Fibroblast of lung (primary cell): ENCODE measurements around the gene CADPS. TPM values are rescaled to one million over a fixed set of nuclear protein-coding genes. Genes with fewer than 3 reads are reported as not detected.
A peak's percentile ranks its signal among the peaks of the same experiment; 100 is the strongest.

Experiments
- DNase-seq, 2 donors: peaks; one replicate each; pipeline versions ENCODE4 v3.0.0 to v3.0.0-alpha.2; 2010; ENCODE audit warnings: low read depth in 2 of 2
- H2AFZ ChIP-seq: 2 replicates; pipeline ENCODE4 v1.5.1; 2012; ENCODE audit warnings: low read length, control low read depth, inconsistent platforms
- H3K27ac ChIP-seq: 2 replicates; pipeline ENCODE4 v1.5.1; 2011; ENCODE audit warnings: low read length, control low read depth; ENCODE audit not compliant: insufficient read depth
- H3K27me3 ChIP-seq: 2 replicates; pipeline ENCODE4 v1.5.1; 2011; ENCODE audit warnings: mild to moderate bottlenecking, low read length; ENCODE audit not compliant: control insufficient read depth, insufficient read depth
- H3K36me3 ChIP-seq: 2 replicates; pipeline ENCODE4 v1.5.1; 2011; ENCODE audit warnings: low read length; ENCODE audit not compliant: control insufficient read depth, insufficient read depth
- H3K4me1 ChIP-seq: 2 replicates; pipeline ENCODE4 v1.5.1; 2011; ENCODE audit warnings: low read length; ENCODE audit not compliant: control insufficient read depth, insufficient read depth; ENCODE audit errors: extremely low read depth
- H3K4me2 ChIP-seq: 2 replicates; pipeline ENCODE4 v1.5.1; 2011; ENCODE audit warnings: low read length, control low read depth; ENCODE audit not compliant: insufficient read depth; ENCODE audit errors: extremely low read depth
- H3K4me3 ChIP-seq, 4 experiments: fragments of 200-600 bp in 1 of 4; sonication (generic) in 1 of 4; replicated peaks in 1 of 4; 2 replicates each; pipeline ENCODE4 v1.5.1; 2011 to 2016; ENCODE audit warnings: low read length in 4 of 4, low read depth in 3 of 4, mild to moderate bottlenecking in 3 of 4, control low read depth in 2 of 4, inconsistent platforms in 1 of 4, mixed read lengths in 1 of 4; ENCODE audit not compliant: insufficient read depth in 1 of 4; ENCODE audit errors: control extremely low read depth in 1 of 4
- H3K79me2 ChIP-seq: 2 replicates; pipeline ENCODE4 v1.5.1; 2012; ENCODE audit warnings: mild to moderate bottlenecking, low read length, inconsistent platforms; ENCODE audit not compliant: control insufficient read depth, insufficient read depth
- H3K9ac ChIP-seq: 2 replicates; pipeline ENCODE4 v1.5.1; 2011; ENCODE audit warnings: mild to moderate bottlenecking, low read length, control low read depth; ENCODE audit not compliant: insufficient read depth
- H3K9me3 ChIP-seq: 2 replicates; pipeline ENCODE4 v1.5.1; 2012; ENCODE audit warnings: low read depth, low read length; ENCODE audit not compliant: control insufficient read depth, insufficient read depth
- H4K20me1 ChIP-seq: 2 replicates; pipeline ENCODE4 v1.5.1; 2011; ENCODE audit warnings: low read length; ENCODE audit not compliant: control insufficient read depth, insufficient read depth; ENCODE audit errors: extremely low read depth
- CTCF ChIP-seq, 2 donors: IDR thresholded peaks in 1 of 2; conservative IDR thresholded peaks in 1 of 2; 1 replicate in 1 of 2; 2 replicates in 1 of 2; pipeline ENCODE4 v1.5.1; 2011 to 2012; ENCODE audit warnings: low read length in 2 of 2, control low read depth in 1 of 2, inconsistent platforms in 1 of 2, low read depth in 1 of 2, mild to moderate bottlenecking in 1 of 2
- EZH2 ChIP-seq: IDR thresholded peaks from 2 replicates; pipeline ENCODE4 v1.5.1; 2012; ENCODE audit warnings: low read length, control low read depth, mild to moderate bottlenecking; ENCODE audit errors: missing control alignments
- polyA plus RNA-seq, 2 donors: library from polyadenylated mRNA; depleted of rRNA in 1 of 2; stranded (reverse) in 1 of 2; unstranded in 1 of 2; fragments of >200 nt; gene quantifications; 2 replicates each; pipeline ENCODE4 v1.2.1, GENCODE V29; 2011 to 2012; ENCODE audit warnings: missing spikeins in 1 of 2
- total RNA-seq: library from RNA; depleted of rRNA; stranded (reverse); fragments of >200 nt; gene quantifications from 2 replicates; pipeline ENCODE4 v1.2.1, GENCODE V29; 2014

CADPS gene
- total and polyA plus RNA-seq, 2 donors (not counting 1 experiment from before 2014, with no cell fraction given): 2.3 to 63.1 TPM

GRCh38 chr3:62539762-62540161 lies 335.5 kb downstream of the CADPS start:
- Histone ChIP-seq H3K79me2 (no peaks in the 10 kb centered on the region), H3K4me2 (no peak overlapping the region), H3K36me3 (no peaks in the 10 kb centered on the region), H3K27ac (no peak overlapping the region), H2AFZ (no peak overlapping the region), H3K27me3 (peaks cover 2% of the 10 kb centered on the region), H3K4me1 (no peaks in the 10 kb centered on the region), H3K9me3 (no peaks in the 10 kb centered on the region), H4K20me1 (no peaks in the 10 kb centered on the region), H3K9ac (no peak overlapping the region), H3K4me3 (no peak overlapping the region)
- no peak for DNase-seq
- TF ChIP-seq CTCF (conservative IDR thresholded peaks at IDR 0.05 in 1 of 2, IDR thresholded peaks at IDR 0.05 in 1 of 2; ENCODE audit: low read depth in 1 of 2, low read length in 2 of 2) (no peak), EZH2 (no peak)

DNA sequence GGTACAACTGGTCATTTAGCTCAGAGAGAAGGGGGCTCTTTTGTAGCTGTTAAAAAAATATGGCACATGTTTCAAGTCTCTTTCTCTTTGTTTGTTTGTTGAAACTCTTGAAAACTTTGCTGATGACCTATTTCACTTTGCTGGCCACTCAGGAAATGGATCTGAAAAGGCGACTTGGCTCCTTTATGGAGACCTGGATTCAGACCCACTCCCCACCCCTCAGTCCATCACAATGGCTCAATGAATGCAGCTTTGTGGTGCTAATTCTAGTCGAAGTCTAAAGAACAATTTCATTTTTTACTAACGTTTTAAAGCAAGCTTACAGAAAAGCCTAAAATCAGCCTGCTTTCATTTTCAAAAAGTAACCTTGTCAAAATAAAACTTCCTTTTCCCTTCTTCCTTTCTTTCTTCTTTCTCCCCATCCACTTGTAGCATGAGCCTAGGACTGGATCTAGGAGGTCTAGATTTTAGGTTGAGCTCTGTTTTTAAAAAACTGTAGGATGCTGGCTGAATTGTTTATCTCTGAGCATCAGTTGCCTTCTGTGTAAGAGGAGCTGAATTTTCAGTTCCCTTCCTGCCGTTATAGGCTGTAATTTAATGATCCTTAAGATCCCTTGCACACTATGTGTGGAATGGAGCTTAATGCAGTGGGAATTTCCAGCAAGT lies 336.4 kb downstream of the CADPS start:
- H3K4me1 ChIP-seq: no peaks in the 10 kb centered on the region
- no peak overlapping the region for H3K9ac ChIP-seq
- DNase-seq: no peak
- H3K4me2 ChIP-seq: peak overlapping the region; percentile 25
- no peaks in the 10 kb centered on the region for H3K9me3 ChIP-seq
- H3K27me3 ChIP-seq: peaks cover 2% of the 10 kb centered on the region
- no peak overlapping the region for H3K4me3 ChIP-seq
- no peaks in the 10 kb centered on the region for H3K79me2 ChIP-seq
- H3K36me3 ChIP-seq: no peaks in the 10 kb centered on the region
- no peak for TF ChIP-seq EZH2
- TF ChIP-seq CTCF (conservative IDR thresholded peaks at IDR 0.05 in 1 of 2, IDR thresholded peaks at IDR 0.05 in 1 of 2; ENCODE audit: low read depth in 1 of 2, low read length in 2 of 2): no peak
- no peak overlapping the region for H2AFZ ChIP-seq
- H4K20me1 ChIP-seq: no peaks in the 10 kb centered on the region
- no peak overlapping the region for H3K27ac ChIP-seq

DNA sequence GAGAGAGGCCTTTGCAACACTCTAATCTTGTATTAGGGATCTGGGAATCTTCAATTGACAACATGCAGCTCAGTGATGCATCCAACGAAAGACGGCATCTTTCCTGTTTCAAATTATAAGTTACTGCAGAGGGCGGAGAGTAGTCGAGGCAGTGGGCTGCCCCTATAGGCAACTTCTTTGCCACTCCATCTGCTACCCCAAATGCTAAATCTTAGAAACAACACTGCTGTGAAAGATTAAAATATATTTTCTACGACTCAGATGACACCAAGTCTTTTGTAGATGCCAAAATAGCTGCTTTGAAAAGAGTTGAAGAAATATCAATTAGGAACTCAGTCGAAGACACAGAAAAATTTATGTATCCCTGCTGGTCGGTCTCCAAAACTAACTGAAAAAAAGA lies 340.9 kb downstream of the CADPS start:
- H3K4me1 ChIP-seq: no peaks in the 10 kb centered on the region
- H3K9me3 ChIP-seq: no peaks in the 10 kb centered on the region
- TF ChIP-seq CTCF (conservative IDR thresholded peaks at IDR 0.05 in 1 of 2, IDR thresholded peaks at IDR 0.05 in 1 of 2; ENCODE audit: low read depth in 1 of 2, low read length in 2 of 2) (no peak), EZH2 (no peak)

More for the DNA sequence above, 340.9 kb downstream of the CADPS start:
- no peak overlapping the region for H3K4me2 ChIP-seq
- no peak overlapping the region for H2AFZ ChIP-seq
- H3K27ac ChIP-seq: no peak overlapping the region
- H3K4me3 ChIP-seq: no peak overlapping the region
- no peaks in the 10 kb centered on the region for H3K79me2 ChIP-seq
- no peak for DNase-seq
- no peak overlapping the region for H3K9ac ChIP-seq
- H4K20me1 ChIP-seq: no peaks in the 10 kb centered on the region
- H3K27me3 ChIP-seq: no peaks in the 10 kb centered on the region
- H3K36me3 ChIP-seq: no peaks in the 10 kb centered on the region
